HFF-Myc (cell line): Measurements from ENCODE around the gene DDX1.

Experiments used
- DNase-seq: peaks from one replicate; pipeline ENCODE4 v3.0.0-alpha.2; 2011; ENCODE audit warnings: low read depth; ENCODE audit errors: extremely low read depth
- H3K4me3 ChIP-seq: replicated peaks from 2 replicates; pipeline ENCODE4 v1.5.1; 2011; ENCODE audit warnings: low read depth, mild to moderate bottlenecking, control low read depth, low read length
- TF ChIP-seq, protein P1 (sequence below): IDR thresholded peaks from 2 replicates; pipeline ENCODE4 v1.5.1; 2012; ENCODE audit warnings: mild to moderate bottlenecking, low read depth, low read length, control low read depth; ENCODE audit errors: missing control alignments

DDX1 gene

DNA sequence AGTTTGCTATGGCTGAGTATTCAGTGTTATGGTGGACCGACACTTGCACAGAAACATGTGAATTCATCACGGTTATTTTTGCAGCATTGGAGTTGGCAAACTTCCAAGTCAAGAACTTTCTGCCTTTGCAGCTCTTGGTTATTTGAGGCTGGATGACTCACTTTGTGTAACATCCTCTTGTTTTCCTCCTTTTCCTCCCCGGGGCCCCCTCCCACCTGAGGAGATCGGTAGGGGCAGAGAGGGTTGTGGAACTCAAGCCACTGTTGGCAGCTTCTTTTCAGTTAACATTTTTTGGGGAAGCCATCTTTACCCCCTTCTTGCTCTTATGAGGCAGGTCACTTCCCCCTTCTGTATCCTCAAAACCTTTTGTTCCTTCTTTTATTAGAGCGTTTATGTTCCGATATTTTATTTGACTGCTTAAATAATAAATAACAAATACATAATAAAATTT lies 48.6 kb downstream of the DDX1 start:
- peak; percentile 43 for DNase-seq
- no peak overlapping the region for H3K4me3 ChIP-seq
- TF ChIP-seq, protein P1, sequence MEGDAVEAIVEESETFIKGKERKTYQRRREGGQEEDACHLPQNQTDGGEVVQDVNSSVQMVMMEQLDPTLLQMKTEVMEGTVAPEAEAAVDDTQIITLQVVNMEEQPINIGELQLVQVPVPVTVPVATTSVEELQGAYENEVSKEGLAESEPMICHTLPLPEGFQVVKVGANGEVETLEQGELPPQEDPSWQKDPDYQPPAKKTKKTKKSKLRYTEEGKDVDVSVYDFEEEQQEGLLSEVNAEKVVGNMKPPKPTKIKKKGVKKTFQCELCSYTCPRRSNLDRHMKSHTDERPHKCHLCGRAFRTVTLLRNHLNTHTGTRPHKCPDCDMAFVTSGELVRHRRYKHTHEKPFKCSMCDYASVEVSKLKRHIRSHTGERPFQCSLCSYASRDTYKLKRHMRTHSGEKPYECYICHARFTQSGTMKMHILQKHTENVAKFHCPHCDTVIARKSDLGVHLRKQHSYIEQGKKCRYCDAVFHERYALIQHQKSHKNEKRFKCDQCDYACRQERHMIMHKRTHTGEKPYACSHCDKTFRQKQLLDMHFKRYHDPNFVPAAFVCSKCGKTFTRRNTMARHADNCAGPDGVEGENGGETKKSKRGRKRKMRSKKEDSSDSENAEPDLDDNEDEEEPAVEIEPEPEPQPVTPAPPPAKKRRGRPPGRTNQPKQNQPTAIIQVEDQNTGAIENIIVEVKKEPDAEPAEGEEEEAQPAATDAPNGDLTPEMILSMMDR = no peak

DNA sequence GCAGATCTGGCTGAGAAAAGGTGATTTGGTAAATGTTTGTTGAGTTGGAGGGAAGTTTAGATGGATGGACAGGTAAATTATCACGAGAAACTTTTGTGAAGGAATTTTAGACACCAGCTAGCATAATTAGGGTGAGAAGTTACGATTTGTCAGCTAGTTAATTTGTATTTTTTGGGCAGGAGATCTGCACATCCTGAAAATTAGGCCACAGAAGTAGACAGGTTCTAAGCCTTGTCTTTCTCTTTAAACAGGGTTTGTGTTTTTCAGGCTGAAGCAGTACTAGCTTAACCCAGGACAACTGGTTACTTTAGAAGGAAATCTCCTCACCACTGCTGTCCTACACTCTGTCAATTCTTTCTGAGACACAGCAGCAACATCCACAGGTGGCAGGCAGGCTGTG lies 49.1 kb downstream of the DDX1 start:
- H3K4me3 ChIP-seq = no peak overlapping the region
- TF ChIP-seq, protein P1 = no peak
- DNase-seq = no peak

DNA sequence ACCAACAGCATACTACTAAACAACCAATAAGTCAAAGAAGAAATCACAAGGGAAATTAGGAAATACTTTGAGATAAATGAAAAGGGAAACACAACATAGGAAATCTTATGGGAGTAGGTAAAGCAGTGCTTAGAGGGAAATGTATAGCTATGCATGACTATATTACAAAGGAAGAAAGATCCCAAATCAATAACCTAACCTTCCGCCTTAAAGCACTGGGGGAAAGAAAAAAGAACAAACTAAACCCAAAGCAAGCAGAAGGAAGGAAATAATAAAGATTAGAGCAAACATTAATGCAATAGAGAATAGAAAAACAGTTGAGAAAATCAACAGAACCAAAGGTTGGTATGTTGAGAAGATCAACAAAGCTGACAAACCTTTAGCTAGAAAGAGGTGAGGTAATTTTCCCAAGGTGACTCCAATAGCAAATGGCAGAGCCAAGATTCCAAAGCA lies 49.9 kb downstream of the DDX1 start:
- TF ChIP-seq, protein P1 = no peak
- DNase-seq = no peak
- H3K4me3 ChIP-seq = no peak overlapping the region

DNA sequence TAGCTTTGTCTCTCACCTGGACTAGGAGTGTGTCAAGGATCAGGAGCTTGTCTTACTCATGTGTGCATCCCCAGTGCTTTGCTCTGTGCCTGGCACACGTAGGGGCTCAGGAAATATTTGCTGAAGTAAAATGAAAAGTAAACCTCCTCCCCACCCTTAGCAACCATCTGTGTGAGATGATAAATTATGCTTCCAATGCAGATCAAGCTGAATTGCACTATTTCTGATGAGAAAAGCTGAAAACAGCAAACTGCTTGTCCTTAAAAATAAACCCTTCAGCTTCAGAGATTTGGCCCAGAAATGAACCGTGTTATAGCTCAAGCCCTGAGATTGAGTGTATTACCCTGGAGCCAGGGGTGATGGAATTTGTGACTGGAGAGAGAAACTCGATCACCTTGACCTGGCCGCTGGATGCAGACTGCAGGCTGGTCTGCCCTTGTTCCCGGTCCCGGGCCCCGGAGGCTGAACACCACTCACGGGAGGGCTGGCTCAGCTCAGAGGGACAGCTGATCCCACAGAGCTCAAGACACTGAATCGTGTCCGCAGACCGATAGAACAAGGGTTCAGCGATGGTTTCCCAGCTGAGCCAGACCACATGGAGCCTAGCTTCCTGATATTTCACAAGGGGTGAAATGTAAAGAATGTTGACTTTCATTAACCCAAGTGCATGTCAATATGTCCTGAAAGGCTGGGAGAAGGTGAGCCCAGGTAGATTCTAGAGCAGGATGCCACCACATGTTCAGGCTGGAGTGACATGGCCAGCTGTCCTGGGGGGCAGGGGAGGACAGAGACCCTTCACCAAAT lies 50.5 kb downstream of the DDX1 start:
- TF ChIP-seq, protein P1 = no peak
- H3K4me3 ChIP-seq = no peak overlapping the region
- no peak for DNase-seq

DNA sequence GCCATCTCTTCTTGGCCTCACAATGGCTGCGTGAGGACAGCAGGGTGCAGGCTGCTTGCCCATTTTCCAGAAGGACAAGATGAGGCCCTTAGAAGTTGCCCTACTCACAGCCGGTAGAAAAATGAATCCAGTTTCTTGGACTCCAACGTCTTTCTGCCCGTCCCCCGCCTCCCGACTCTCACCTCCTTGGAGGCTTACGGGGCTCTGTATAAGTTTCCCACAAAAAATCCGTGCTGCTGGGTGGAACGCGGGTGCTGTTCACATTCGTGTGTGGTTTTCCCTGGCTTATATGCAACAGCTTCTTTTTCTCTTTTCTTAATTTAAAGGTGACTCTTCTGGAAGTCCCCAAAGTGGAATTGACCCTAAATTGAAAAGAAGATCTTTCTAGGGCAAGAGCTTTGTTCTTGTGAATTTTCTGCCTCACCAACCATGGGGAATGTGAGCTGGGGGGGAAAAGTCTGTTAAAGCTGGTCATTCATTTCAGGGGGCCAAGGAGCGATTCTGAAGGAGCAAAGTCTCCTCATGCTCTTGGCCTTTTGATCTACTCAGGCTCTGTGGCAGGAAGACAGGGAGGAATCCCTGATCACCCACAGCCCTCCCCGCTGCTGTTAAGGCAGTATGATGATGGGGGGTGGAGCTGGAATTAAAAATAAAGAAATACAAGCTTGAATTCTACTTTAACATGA lies 51.3 kb downstream of the DDX1 start:
- no peak overlapping the region for H3K4me3 ChIP-seq
- DNase-seq = no peak
- TF ChIP-seq, protein P1 = no peak

DNA sequence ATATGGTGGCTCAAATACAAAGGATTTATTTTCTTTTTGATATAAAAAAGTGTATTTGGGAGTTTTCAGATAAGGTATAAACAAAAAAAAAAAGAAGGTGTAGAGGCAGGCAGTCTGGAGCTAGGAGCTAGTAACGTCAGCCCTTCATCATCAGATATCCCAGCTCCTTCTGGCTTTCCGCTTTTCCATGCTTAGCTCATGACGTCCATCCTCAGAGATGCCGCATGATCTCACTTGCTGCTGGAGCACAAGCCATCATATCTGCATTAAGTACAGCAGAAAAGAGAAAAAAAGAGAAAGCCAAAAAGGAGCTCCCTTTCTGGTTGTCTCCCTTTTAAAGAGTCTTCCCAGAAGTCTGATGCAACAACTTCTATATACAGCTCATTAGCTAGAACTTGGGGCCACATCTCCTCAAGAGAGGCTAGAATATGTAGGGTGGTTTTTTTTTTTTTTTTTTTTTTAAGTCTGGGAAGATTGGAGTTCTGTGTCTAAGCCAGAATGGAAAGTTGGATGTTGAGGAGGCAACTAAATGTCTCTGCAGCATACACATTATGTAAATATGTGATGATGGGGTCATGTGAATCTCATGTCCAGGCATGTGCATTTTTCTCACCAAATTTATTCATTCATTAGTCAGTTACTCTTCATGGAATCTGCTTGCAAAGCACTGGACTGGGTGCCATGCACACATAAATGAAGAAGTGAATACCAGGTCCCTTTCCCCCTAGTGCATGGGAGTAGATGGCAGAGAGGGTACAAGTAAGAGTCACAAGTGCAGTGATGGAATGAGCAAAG lies 52.3 kb downstream of the DDX1 start:
- TF ChIP-seq, protein P1 = no peak
- no peak overlapping the region for H3K4me3 ChIP-seq
- no peak for DNase-seq
